SU-DHL-6 (cell line): ENCODE measurements around the gene IQCE.

Source experiments
- H2AFZ ChIP-seq: fragments of 200-600 bp; sonication (generic); 2 replicates; pipeline ENCODE4 v1.6.1; 2014; ENCODE audit warnings: low read depth, mild to moderate bottlenecking, moderate library complexity, mixed read lengths, antibody characterized with exemption, low read length; ENCODE audit not compliant: severe bottlenecking
- H3F3A ChIP-seq: fragments of 200-600 bp; shearing (Covaris generic); 2 replicates; pipeline ENCODE4 v1.6.0; 2016; ENCODE audit warnings: antibody characterized with exemption, mild to moderate bottlenecking; ENCODE audit not compliant: insufficient read depth
- H3K27ac ChIP-seq: fragments of 200-600 bp; sonication (generic); 2 replicates; pipeline ENCODE4 v1.5.1; 2016; ENCODE audit warnings: low read depth, mild to moderate bottlenecking, low read length, moderate library complexity, mixed read lengths
- H3K27me3 ChIP-seq: fragments of 200-600 bp; sonication (generic), shearing (Covaris generic); 2 replicates; pipeline ENCODE4 v1.6.0; 2014; ENCODE audit warnings: mild to moderate bottlenecking, low read length
- H3K36me3 ChIP-seq: fragments of 200-600 bp; sonication (generic); 2 replicates; pipeline ENCODE4 v1.6.1; 2014; ENCODE audit warnings: mild to moderate bottlenecking, low read length, mixed read lengths
- H3K4me2 ChIP-seq: fragments of 300-600, 200-600 bp; shearing (Covaris generic), sonication (generic); 2 replicates; pipeline ENCODE4 v1.6.0; 2014; ENCODE audit warnings: low read length, low read depth, mild to moderate bottlenecking; ENCODE audit not compliant: poor library complexity, severe bottlenecking
- H3K4me3 ChIP-seq: fragments of 200-600 bp; sonication (generic); 2 replicates; pipeline ENCODE4 v1.5.1; 2014; ENCODE audit warnings: antibody characterized with exemption, low read length, mild to moderate bottlenecking, mixed read lengths; ENCODE audit not compliant: insufficient read depth, poor library complexity, severe bottlenecking
- H3K79me2 ChIP-seq: fragments of 200-600 bp; sonication (generic); 2 replicates; pipeline ENCODE4 v1.6.1; 2014; ENCODE audit warnings: mild to moderate bottlenecking, low read length, moderate library complexity; ENCODE audit not compliant: insufficient read depth
- H3K9ac ChIP-seq: fragments of 200-600 bp; sonication (generic); 2 replicates; pipeline ENCODE4 v1.7.0; 2014; ENCODE audit warnings: mild to moderate bottlenecking, low read length
- H3K9me2 ChIP-seq: fragments of 200-600 bp; sonication (generic); replicated peaks from 2 replicates; pipeline ENCODE4 v1.6.1; 2014; ENCODE audit warnings: low read length; ENCODE audit not compliant: insufficient read depth
- H3K9me3 ChIP-seq: fragments of 200-600 bp; sonication (generic); 2 replicates; pipeline ENCODE4 v1.6.1; 2014; ENCODE audit warnings: low read length, mixed read lengths; ENCODE audit not compliant: insufficient read depth
- H4K20me1 ChIP-seq: fragments of 200-600 bp; sonication (generic); 2 replicates; pipeline ENCODE4 v1.6.1; 2014; ENCODE audit warnings: low read depth, mild to moderate bottlenecking, antibody characterized with exemption, low read length, moderate library complexity, mixed read lengths
- CTCF ChIP-seq: fragments of 200-600 bp; sonication (generic); IDR thresholded peaks from one replicate; pipeline ENCODE4 v1.5.1; 2017; ENCODE audit warnings: antibody characterized with exemption, mild to moderate bottlenecking, low read length, moderate library complexity; ENCODE audit not compliant: insufficient read depth, poor library complexity, severe bottlenecking
- EZH2phosphoT487 ChIP-seq: fragments of 200-600 bp; sonication (generic), shearing (Covaris generic); conservative IDR thresholded peaks from 2 replicates; pipeline ENCODE4 v1.6.1; 2018; ENCODE audit warnings: mild to moderate bottlenecking, antibody characterized with exemption, low read length, moderate library complexity, mixed read lengths

IQCE gene

GRCh38 chr7:2619116-2619515 lies 60.3 kb downstream of the IQCE start:
- Histone ChIP-seq H3K79me2 (no peaks in the 10 kb centered on the region), H3K4me3 (no peak overlapping the region), H3K27me3 (no peaks in the 10 kb centered on the region), H3K4me2 (no peak overlapping the region), H2AFZ (no peak overlapping the region), H3K36me3 (no peaks in the 10 kb centered on the region), H3K9me3 (no peaks in the 10 kb centered on the region), H3K27ac (no peak overlapping the region), H3K9ac (no peak overlapping the region), H4K20me1 (no peaks in the 10 kb centered on the region), H3K9me2 (no peaks in the 10 kb centered on the region), H3F3A (no peaks in the 10 kb centered on the region)
- TF ChIP-seq CTCF (no peak), EZH2phosphoT487 (no peak)

- Histone ChIP-seq H3K9me3 (no peaks in the 10 kb centered on the region), H3F3A (no peaks in the 10 kb centered on the region), H3K9me2 (no peaks in the 10 kb centered on the region), H3K4me3 (no peak overlapping the region), H3K27me3 (no peaks in the 10 kb centered on the region), H4K20me1 (no peaks in the 10 kb centered on the region), H2AFZ (no peak overlapping the region), H3K36me3 (no peaks in the 10 kb centered on the region), H3K27ac (no peak overlapping the region), H3K79me2 (no peaks in the 10 kb centered on the region), H3K4me2 (no peak overlapping the region), H3K9ac (no peak overlapping the region)
- TF ChIP-seq CTCF, result no peak
- TF ChIP-seq EZH2phosphoT487, result no peak
Observed at GRCh38 chr7:2621061-2621828, 62.5 kb downstream of the IQCE start.

GRCh38 chr7:2621948-2622640 lies 63.3 kb downstream of the IQCE start:
- H3F3A ChIP-seq, result no peaks in the 10 kb centered on the region
- H3K4me2 ChIP-seq, result no peak overlapping the region
- no peaks in the 10 kb centered on the region for H3K27me3 ChIP-seq
- H4K20me1 ChIP-seq, result no peaks in the 10 kb centered on the region
- no peak overlapping the region for H3K4me3 ChIP-seq
- no peak overlapping the region for H3K9ac ChIP-seq
- no peak overlapping the region for H3K27ac ChIP-seq
- no peak overlapping the region for H2AFZ ChIP-seq
- no peaks in the 10 kb centered on the region for H3K79me2 ChIP-seq
- H3K9me3 ChIP-seq, result no peaks in the 10 kb centered on the region
- H3K9me2 ChIP-seq, result no peaks in the 10 kb centered on the region
- H3K36me3 ChIP-seq, result no peaks in the 10 kb centered on the region
- TF ChIP-seq CTCF, result no peak
- TF ChIP-seq EZH2phosphoT487, result no peak
